Measurements from ENCODE around the gene NDUFC2. TPM values are rescaled to one million over a fixed set of nuclear protein-coding genes. Genes with fewer than 3 reads are reported as not detected.

Gene NDUFC2
- total and polyA plus RNA-seq, 3 experiments from 2014 or later, result 189 to 220 (median 202) TPM

Other genes starting within 250 kb of the NDUFC2 start
- 10 to 100 TPM; 52.2 to 54.9 TPM for gene INTS4, start 85.2 kb downstream of the NDUFC2 start, total RNA-seq
- gene INTS4, start 85.2 kb downstream of the NDUFC2 start, polyA plus RNA-seq, result 44.5 TPM
- under 1 TPM; 0.20 to 0.27 TPM for gene KCTD14, start 56.6 kb downstream of the NDUFC2 start, total RNA-seq
- 0.20 TPM for gene KCTD14, start 56.6 kb downstream of the NDUFC2 start, polyA plus RNA-seq
- not detected for gene THRSP, start 16.0 kb downstream of the NDUFC2 start, total RNA-seq
- not detected for gene THRSP, start 16.0 kb downstream of the NDUFC2 start, polyA plus RNA-seq
- 10 to 100 TPM; 43.4 to 46.9 TPM for gene ALG8, start 59.8 kb upstream of the NDUFC2 start, total RNA-seq
- 48.9 TPM for gene ALG8, start 59.8 kb upstream of the NDUFC2 start, polyA plus RNA-seq
- gene KCTD21, start 108.8 kb upstream of the NDUFC2 start, total RNA-seq, result 1 to 10 TPM; 4.6 to 4.9 TPM
- gene KCTD21, start 108.8 kb upstream of the NDUFC2 start, polyA plus RNA-seq, result 3.3 TPM
- 1 to 10 TPM; 4.4 TPM for gene USP35, start 109.1 kb upstream of the NDUFC2 start, total RNA-seq
- 1.1 TPM for gene USP35, start 109.1 kb upstream of the NDUFC2 start, polyA plus RNA-seq

All from CD8-positive, alpha-beta memory T cell (primary cell).